Measurements from ENCODE around the gene SLC35G2. TPM values are rescaled to one million over a fixed set of nuclear protein-coding genes. Genes with fewer than 3 reads are reported as not detected.

The SLC35G2 gene
- total and polyA plus RNA-seq, 4 donors = 1.1 to 13.1 (median 4.9) TPM

- Histone ChIP-seq H3K27ac (ENCODE audit: low read depth in 1 of 2, low read length in 2 of 2) (no peak overlapping the region), H3K4me3 (ENCODE audit: low read length in 2 of 2) (no peak overlapping the region), H3K27me3 (ENCODE audit: control insufficient read depth in 1 of 2, insufficient read depth in 2 of 2, low read length in 1 of 2) (no peaks in the 10 kb centered on the region), H3K4me1 (ENCODE audit: control insufficient read depth in 1 of 2, insufficient read depth in 2 of 2, low read length in 2 of 2) (peaks cover 3 to 5% of the 10 kb centered on the region in 2 donors), H3K36me3 (ENCODE audit: control insufficient read depth in 1 of 2, insufficient read depth in 2 of 2, low read length in 1 of 2) (no peaks in the 10 kb centered on the region), H3K9me3 (ENCODE audit: control insufficient read depth, low read length) (no peaks in the 10 kb centered on the region)
- no peak for ATAC-seq (ENCODE audit: low FRiP score)
- DNase-seq = no peak
- 8 to 24% methylated on average over 1 of the region's 1 CpG for WGBS, 2 donors
- intact Hi-C loops (cut with DNase I) = no loop called here
Measured at GRCh38 chr3:136838641-136839555, 20.0 kb downstream of the SLC35G2 start.

GRCh38 chr3:136839556-136839931, 20.6 kb downstream of the SLC35G2 start:
- no peak for ATAC-seq (ENCODE audit: low FRiP score)
- intact Hi-C loops (cut with DNase I) = no loop called here
- Histone ChIP-seq H3K4me1 (ENCODE audit: control insufficient read depth in 1 of 2, insufficient read depth in 2 of 2, low read length in 2 of 2) (peaks cover 3 to 5% of the 10 kb centered on the region in 2 donors), H3K27me3 (ENCODE audit: control insufficient read depth in 1 of 2, insufficient read depth in 2 of 2, low read length in 1 of 2) (no peaks in the 10 kb centered on the region), H3K9me3 (ENCODE audit: control insufficient read depth, low read length) (no peaks in the 10 kb centered on the region), H3K36me3 (ENCODE audit: control insufficient read depth in 1 of 2, insufficient read depth in 2 of 2, low read length in 1 of 2) (no peaks in the 10 kb centered on the region), H3K4me3 (ENCODE audit: low read length in 2 of 2) (no peak overlapping the region), H3K27ac (ENCODE audit: low read depth in 1 of 2, low read length in 2 of 2) (no peak overlapping the region)
- no peak for DNase-seq

- WGBS, 2 donors = 97% methylated on average over 2 of the region's 2 CpGs
Measured at GRCh38 chr3:136840252-136840651, 21.3 kb downstream of the SLC35G2 start.

GRCh38 chr3:136842294-136842693, 23.4 kb downstream of the SLC35G2 start:
- no peak for DNase-seq
- intact Hi-C loops (cut with DNase I) = no loop called here

More at GRCh38 chr3:136840252-136840651, 21.3 kb downstream of the SLC35G2 start:
- peaks cover 3 to 5% of the 10 kb centered on the region in 2 donors for H3K4me1 ChIP-seq (ENCODE audit: control insufficient read depth in 1 of 2, insufficient read depth in 2 of 2, low read length in 2 of 2)
- no peak overlapping the region for H3K27ac ChIP-seq (ENCODE audit: low read depth in 1 of 2, low read length in 2 of 2)
- H3K36me3 ChIP-seq (ENCODE audit: control insufficient read depth in 1 of 2, insufficient read depth in 2 of 2, low read length in 1 of 2) = peaks cover 0 to under 1% of the 10 kb centered on the region in 2 donors
- H3K27me3 ChIP-seq (ENCODE audit: control insufficient read depth in 1 of 2, insufficient read depth in 2 of 2, low read length in 1 of 2) = no peaks in the 10 kb centered on the region
- intact Hi-C loops (cut with DNase I) = no loop called here
- ATAC-seq (ENCODE audit: low FRiP score) (no peak), DNase-seq (no peak)
- no peaks in the 10 kb centered on the region for H3K9me3 ChIP-seq (ENCODE audit: control insufficient read depth, low read length)
- no peak overlapping the region for H3K4me3 ChIP-seq (ENCODE audit: low read length in 2 of 2)

GRCh38 chr3:136844724-136845123, 25.8 kb downstream of the SLC35G2 start:
- H3K36me3 ChIP-seq (ENCODE audit: control insufficient read depth in 1 of 2, insufficient read depth in 2 of 2, low read length in 1 of 2) = peaks cover 0 to 1% of the 10 kb centered on the region in 2 donors
- H3K27ac ChIP-seq (ENCODE audit: low read depth in 1 of 2, low read length in 2 of 2) = no peak overlapping the region
- no peaks in the 10 kb centered on the region for H3K27me3 ChIP-seq (ENCODE audit: control insufficient read depth in 1 of 2, insufficient read depth in 2 of 2, low read length in 1 of 2)
- ATAC-seq (ENCODE audit: low FRiP score) = no peak
- intact Hi-C loops (cut with DNase I) = no loop called here
- DNase-seq = no peak
- no peaks in the 10 kb centered on the region for H3K9me3 ChIP-seq (ENCODE audit: control insufficient read depth, low read length)
- 91 to 92% methylated on average over 1 of the region's 1 CpG for WGBS, 2 donors
- H3K4me1 ChIP-seq (ENCODE audit: control insufficient read depth in 1 of 2, insufficient read depth in 2 of 2, low read length in 2 of 2) = no peaks in the 10 kb centered on the region
- no peak overlapping the region for H3K4me3 ChIP-seq (ENCODE audit: low read length in 2 of 2)

More at GRCh38 chr3:136842294-136842693, 23.4 kb downstream of the SLC35G2 start:
- Histone ChIP-seq H3K27ac (ENCODE audit: low read depth in 1 of 2, low read length in 2 of 2) (no peak overlapping the region), H3K4me1 (ENCODE audit: control insufficient read depth in 1 of 2, insufficient read depth in 2 of 2, low read length in 2 of 2) (peaks cover 3 to 5% of the 10 kb centered on the region in 2 donors), H3K9me3 (ENCODE audit: control insufficient read depth, low read length) (no peaks in the 10 kb centered on the region), H3K27me3 (ENCODE audit: control insufficient read depth in 1 of 2, insufficient read depth in 2 of 2, low read length in 1 of 2) (no peaks in the 10 kb centered on the region), H3K4me3 (ENCODE audit: low read length in 2 of 2) (no peak overlapping the region), H3K36me3 (ENCODE audit: control insufficient read depth in 1 of 2, insufficient read depth in 2 of 2, low read length in 1 of 2) (peaks cover 0 to 1% of the 10 kb centered on the region in 2 donors)
- no peak for ATAC-seq (ENCODE audit: low FRiP score)
- 88 to 95% methylated on average over 1 of the region's 1 CpG for WGBS, 2 donors

- Histone ChIP-seq H3K4me3 (ENCODE audit: low read length in 2 of 2) (no peak overlapping the region), H3K36me3 (ENCODE audit: control insufficient read depth in 1 of 2, insufficient read depth in 2 of 2, low read length in 1 of 2) (peaks cover 0 to 1% of the 10 kb centered on the region in 2 donors), H3K9me3 (ENCODE audit: control insufficient read depth, low read length) (peaks cover 1% of the 10 kb centered on the region), H3K4me1 (ENCODE audit: control insufficient read depth in 1 of 2, insufficient read depth in 2 of 2, low read length in 2 of 2) (no peaks in the 10 kb centered on the region), H3K27me3 (ENCODE audit: control insufficient read depth in 1 of 2, insufficient read depth in 2 of 2, low read length in 1 of 2) (no peaks in the 10 kb centered on the region), H3K27ac (ENCODE audit: low read depth in 1 of 2, low read length in 2 of 2) (no peak overlapping the region)
- intact Hi-C loops (cut with DNase I) = no loop called here
- DNase-seq (no peak), ATAC-seq (ENCODE audit: low FRiP score) (no peak)
- 80 to 88% methylated on average over 4 of the region's 4 CpGs for WGBS, 2 donors
Measured at GRCh38 chr3:136852180-136852579, 33.3 kb downstream of the SLC35G2 start.

GRCh38 chr3:136856665-136857064, 37.7 kb downstream of the SLC35G2 start:
- H3K36me3 ChIP-seq (ENCODE audit: control insufficient read depth in 1 of 2, insufficient read depth in 2 of 2, low read length in 1 of 2) = peaks cover 0 to 1% of the 10 kb centered on the region in 2 donors
- no peak overlapping the region for H3K27ac ChIP-seq (ENCODE audit: low read depth in 1 of 2, low read length in 2 of 2)
- H3K4me3 ChIP-seq (ENCODE audit: low read length in 2 of 2) = no peak overlapping the region
- H3K4me1 ChIP-seq (ENCODE audit: control insufficient read depth in 1 of 2, insufficient read depth in 2 of 2, low read length in 2 of 2) = no peaks in the 10 kb centered on the region
- peaks cover 1% of the 10 kb centered on the region for H3K9me3 ChIP-seq (ENCODE audit: control insufficient read depth, low read length)
- ATAC-seq (ENCODE audit: low FRiP score) = no peak
- DNase-seq = no peak
- intact Hi-C loops (cut with DNase I) = no loop called here
- H3K27me3 ChIP-seq (ENCODE audit: control insufficient read depth in 1 of 2, insufficient read depth in 2 of 2, low read length in 1 of 2) = no peaks in the 10 kb centered on the region

- no peak for DNase-seq
- peaks cover 1% of the 10 kb centered on the region for H3K9me3 ChIP-seq (ENCODE audit: control insufficient read depth, low read length)
- ATAC-seq (ENCODE audit: low FRiP score) = no peak
- H3K4me1 ChIP-seq (ENCODE audit: control insufficient read depth in 1 of 2, insufficient read depth in 2 of 2, low read length in 2 of 2) = no peaks in the 10 kb centered on the region
- no peak overlapping the region for H3K27ac ChIP-seq (ENCODE audit: low read depth in 1 of 2, low read length in 2 of 2)
- intact Hi-C loops (cut with DNase I) = no loop called here
- H3K27me3 ChIP-seq (ENCODE audit: control insufficient read depth in 1 of 2, insufficient read depth in 2 of 2, low read length in 1 of 2) = no peaks in the 10 kb centered on the region
- H3K36me3 ChIP-seq (ENCODE audit: control insufficient read depth in 1 of 2, insufficient read depth in 2 of 2, low read length in 1 of 2) = peaks cover 0 to 1% of the 10 kb centered on the region in 2 donors
- H3K4me3 ChIP-seq (ENCODE audit: low read length in 2 of 2) = no peak overlapping the region
Measured at GRCh38 chr3:136858381-136858780, 39.5 kb downstream of the SLC35G2 start.

GRCh38 chr3:136860541-136860940, 41.6 kb downstream of the SLC35G2 start:
- 65 to 69% methylated on average over 4 of the region's 4 CpGs for WGBS, 2 donors
- H3K27ac ChIP-seq (ENCODE audit: low read depth in 1 of 2, low read length in 2 of 2) = no peak overlapping the region
- no peak for ATAC-seq (ENCODE audit: low FRiP score)

More at GRCh38 chr3:136860541-136860940, 41.6 kb downstream of the SLC35G2 start:
- Histone ChIP-seq H3K4me3 (ENCODE audit: low read length in 2 of 2) (no peak overlapping the region), H3K27me3 (ENCODE audit: control insufficient read depth in 1 of 2, insufficient read depth in 2 of 2, low read length in 1 of 2) (no peaks in the 10 kb centered on the region), H3K36me3 (ENCODE audit: control insufficient read depth in 1 of 2, insufficient read depth in 2 of 2, low read length in 1 of 2) (peaks cover 0 to 1% of the 10 kb centered on the region in 2 donors), H3K4me1 (ENCODE audit: control insufficient read depth in 1 of 2, insufficient read depth in 2 of 2, low read length in 2 of 2) (no peaks in the 10 kb centered on the region), H3K9me3 (ENCODE audit: control insufficient read depth, low read length) (peaks cover 1% of the 10 kb centered on the region)
- intact Hi-C loops (cut with DNase I) = loop anchor here (5.0 to 10.0 kb wide), 5 partner anchors 43 to 152 kb away; partner anchors contain the start of genes STAG1 (in 2 of the 2) and SLC35G2 (in 1 of the 2)
- DNase-seq = no peak
